Measurements from ENCODE around the gene SLFN14.
"Not testable (repeated sequence)": the region's sequence is repeated elsewhere in the genome, so short reads cannot be mapped to it uniquely, and the experiment has no call there.

SLFN14 gene

GRCh38 chr17:35529866-35530265 is 30.8 kb downstream of the SLFN14 start:
- DNase-seq (ENCODE audit: low read depth): no peak
- TF ChIP-seq, protein P1, sequence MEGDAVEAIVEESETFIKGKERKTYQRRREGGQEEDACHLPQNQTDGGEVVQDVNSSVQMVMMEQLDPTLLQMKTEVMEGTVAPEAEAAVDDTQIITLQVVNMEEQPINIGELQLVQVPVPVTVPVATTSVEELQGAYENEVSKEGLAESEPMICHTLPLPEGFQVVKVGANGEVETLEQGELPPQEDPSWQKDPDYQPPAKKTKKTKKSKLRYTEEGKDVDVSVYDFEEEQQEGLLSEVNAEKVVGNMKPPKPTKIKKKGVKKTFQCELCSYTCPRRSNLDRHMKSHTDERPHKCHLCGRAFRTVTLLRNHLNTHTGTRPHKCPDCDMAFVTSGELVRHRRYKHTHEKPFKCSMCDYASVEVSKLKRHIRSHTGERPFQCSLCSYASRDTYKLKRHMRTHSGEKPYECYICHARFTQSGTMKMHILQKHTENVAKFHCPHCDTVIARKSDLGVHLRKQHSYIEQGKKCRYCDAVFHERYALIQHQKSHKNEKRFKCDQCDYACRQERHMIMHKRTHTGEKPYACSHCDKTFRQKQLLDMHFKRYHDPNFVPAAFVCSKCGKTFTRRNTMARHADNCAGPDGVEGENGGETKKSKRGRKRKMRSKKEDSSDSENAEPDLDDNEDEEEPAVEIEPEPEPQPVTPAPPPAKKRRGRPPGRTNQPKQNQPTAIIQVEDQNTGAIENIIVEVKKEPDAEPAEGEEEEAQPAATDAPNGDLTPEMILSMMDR (conservative IDR thresholded peaks at IDR 0.05; ENCODE audit: control insufficient read depth, insufficient read depth, low read depth, low read length): no peak
- H3K4me3 ChIP-seq (ENCODE audit: control insufficient read depth, low read depth, low read length): no peak overlapping the region

DNA sequence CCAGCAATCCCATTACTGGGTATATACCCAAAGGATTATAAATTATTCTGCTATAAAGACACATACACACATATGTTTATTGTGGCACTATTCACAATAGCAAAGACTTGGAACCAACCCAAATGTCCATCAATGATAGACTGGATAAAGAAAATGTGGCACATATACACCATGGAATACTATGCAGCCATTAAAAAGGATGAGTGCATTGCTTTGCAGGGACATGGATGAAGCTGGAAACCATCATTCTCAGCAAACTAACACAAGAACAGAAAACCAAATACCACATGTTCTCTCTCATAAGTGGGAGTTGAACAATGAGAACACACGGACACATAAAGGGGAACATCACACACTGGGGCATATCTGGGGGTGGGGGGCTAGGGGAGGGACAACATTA is 31.3 kb downstream of the SLFN14 start:
- not testable (repeated sequence) for H3K4me3 ChIP-seq (ENCODE audit: control insufficient read depth, low read depth, low read length); DNase-seq (ENCODE audit: low read depth)

GRCh38 chr17:35523296-35523695 is 37.3 kb downstream of the SLFN14 start:
- H3K4me3 ChIP-seq (ENCODE audit: control insufficient read depth, low read depth, low read length): no peak overlapping the region
- DNase-seq (ENCODE audit: low read depth): no peak
- TF ChIP-seq, protein P1 (conservative IDR thresholded peaks at IDR 0.05; ENCODE audit: control insufficient read depth, insufficient read depth, low read depth, low read length): no peak

GRCh38 chr17:35521654-35522256 is 38.9 kb downstream of the SLFN14 start:
- not testable (repeated sequence) for DNase-seq (ENCODE audit: low read depth); H3K4me3 ChIP-seq (ENCODE audit: control insufficient read depth, low read depth, low read length)

- TF ChIP-seq, protein P1 (conservative IDR thresholded peaks at IDR 0.05; ENCODE audit: control insufficient read depth, insufficient read depth, low read depth, low read length): no peak
- no peak for DNase-seq (ENCODE audit: low read depth)
- no peak overlapping the region for H3K4me3 ChIP-seq (ENCODE audit: control insufficient read depth, low read depth, low read length)
Observed at GRCh38 chr17:35521150-35521549, 39.5 kb downstream of the SLFN14 start.

DNA sequence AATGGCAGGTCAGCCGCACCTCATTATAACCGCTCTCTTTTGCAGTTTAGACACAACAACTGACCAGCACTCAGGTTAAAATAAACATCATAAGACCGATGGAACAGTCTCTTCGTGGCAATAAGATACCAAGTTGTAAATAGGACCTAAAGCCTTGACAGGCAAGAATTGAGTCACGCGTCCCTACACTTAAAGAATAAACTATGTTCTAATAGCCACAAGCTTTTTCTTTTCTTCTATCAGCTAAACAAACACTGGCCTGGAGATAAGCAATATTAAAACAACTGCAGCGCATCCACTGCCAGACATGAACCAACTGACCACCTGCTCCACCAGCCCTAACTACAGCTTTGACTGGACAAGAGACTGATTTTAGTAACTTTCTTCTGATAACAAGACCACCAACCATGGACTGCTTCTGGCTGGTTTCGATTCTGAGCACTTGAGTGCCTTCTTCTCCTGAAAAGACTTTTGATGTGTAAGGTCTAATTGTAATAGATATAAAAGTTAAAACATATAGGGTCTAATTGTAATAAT is 40.6 kb downstream of the SLFN14 start:
- no peak for DNase-seq (ENCODE audit: low read depth)
- no peak overlapping the region for H3K4me3 ChIP-seq (ENCODE audit: control insufficient read depth, low read depth, low read length)
- TF ChIP-seq, protein P1 (conservative IDR thresholded peaks at IDR 0.05; ENCODE audit: control insufficient read depth, insufficient read depth, low read depth, low read length): no peak

GRCh38 chr17:35519439-35519838 is 41.2 kb downstream of the SLFN14 start:
- H3K4me3 ChIP-seq (ENCODE audit: control insufficient read depth, low read depth, low read length): no peak overlapping the region
- no peak for DNase-seq (ENCODE audit: low read depth)

GRCh38 chr17:35518431-35518830 is 42.2 kb downstream of the SLFN14 start:
- H3K4me3 ChIP-seq (ENCODE audit: control insufficient read depth, low read depth, low read length); DNase-seq (ENCODE audit: low read depth): not testable (repeated sequence)

More at GRCh38 chr17:35519439-35519838, 41.2 kb downstream of the SLFN14 start:
- TF ChIP-seq, protein P1 (conservative IDR thresholded peaks at IDR 0.05; ENCODE audit: control insufficient read depth, insufficient read depth, low read depth, low read length): no peak

Data from fibroblast of mammary gland (primary cell).